ENCODE results near the gene PUS10. TPM values are rescaled to one million over a fixed set of nuclear protein-coding genes. Genes with fewer than 3 reads are reported as not detected.

PUS10 gene
- total and polyA plus RNA-seq, 2 of the 13 experiments (the other 11 are each of a cell fraction or from before 2014, with no cell fraction given): 41.4 to 44.3 TPM

DNA sequence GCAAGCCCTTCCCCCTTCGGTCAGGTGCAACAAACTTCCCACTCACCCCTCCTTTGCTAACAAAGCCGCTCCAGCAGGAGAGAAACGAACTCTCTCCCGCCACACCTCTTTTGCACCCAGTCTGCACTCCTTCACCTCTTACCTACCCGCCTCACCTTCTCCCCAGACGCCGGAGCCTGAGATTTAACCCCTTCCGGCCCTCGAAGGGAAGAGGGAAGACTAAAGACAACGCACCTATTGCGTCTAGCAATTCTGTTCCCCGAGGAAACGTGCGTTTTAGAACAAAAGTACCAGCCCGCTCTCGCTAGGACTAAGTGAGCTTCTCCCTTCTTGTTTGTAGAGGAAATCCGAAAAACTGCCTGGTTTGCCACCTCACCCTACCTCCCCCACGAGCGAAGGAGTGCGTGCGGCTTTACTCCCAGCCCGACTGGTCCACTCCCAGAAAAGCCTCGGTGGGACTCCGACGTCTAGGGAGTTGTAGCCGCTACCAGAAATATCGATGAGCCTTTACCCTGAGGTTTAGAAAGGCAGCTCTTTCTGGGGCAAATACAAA lies 976 bp downstream of the PUS10 start (continued):
- TF ChIP-seq POLR2AphosphoS2 (IDR thresholded peaks at IDR 0.05; ENCODE audit: low read depth, low read length) (no peak), ZNF792 (CRISPR knock-in tag; IDR thresholded peaks at IDR 0.05) (0 out of 2 replicates have a peak, but pooled peaks have one; percentile 16), ZNF510 (CRISPR knock-in tag; IDR thresholded peaks at IDR 0.05; ENCODE audit: low read depth) (peak; percentile 86), ZNF850 (CRISPR knock-in tag; conservative IDR thresholded peaks at IDR 0.05) (0 out of 2 replicates have a peak, but pooled peaks have one; percentile 31), RORA (CRISPR knock-in tag; IDR thresholded peaks at IDR 0.05) (no peak), TCF7L2 (IDR thresholded peaks at IDR 0.05; ENCODE audit: low read depth, low read length) (no peak), PAF1 (CRISPR knock-in tag; IDR thresholded peaks at IDR 0.05) (no peak), HNRNPH1 (optimal IDR thresholded peaks at IDR 0.05; ENCODE audit: low read depth, low read length) (peak; percentile 48), MLX (CRISPR knock-in tag; IDR thresholded peaks at IDR 0.05) (peak; percentile 13; the same call in 1 of the 2 replicates), ZNF687 (CRISPR knock-in tag; IDR thresholded peaks at IDR 0.05) (no peak), HDAC1 (CRISPR knock-in tag; IDR thresholded peaks at IDR 0.05) (peak; percentile 68), ZSCAN25 (CRISPR knock-in tag; IDR thresholded peaks at IDR 0.05) (peak; percentile 63), ZNF766 (CRISPR knock-in tag; IDR thresholded peaks at IDR 0.05; ENCODE audit: borderline replicate concordance) (no peak), ZEB1 (IDR thresholded peaks at IDR 0.05; ENCODE audit: insufficient replicate concordance, low read depth) (peak; percentile 92), ZSCAN9 (CRISPR knock-in tag; IDR thresholded peaks at IDR 0.05; ENCODE audit: borderline replicate concordance) (no peak), ZBTB25 (CRISPR knock-in tag; IDR thresholded peaks at IDR 0.05) (no peak; the same call in 1 of the 2 replicates)
- TF ChIP-seq, protein P1, sequence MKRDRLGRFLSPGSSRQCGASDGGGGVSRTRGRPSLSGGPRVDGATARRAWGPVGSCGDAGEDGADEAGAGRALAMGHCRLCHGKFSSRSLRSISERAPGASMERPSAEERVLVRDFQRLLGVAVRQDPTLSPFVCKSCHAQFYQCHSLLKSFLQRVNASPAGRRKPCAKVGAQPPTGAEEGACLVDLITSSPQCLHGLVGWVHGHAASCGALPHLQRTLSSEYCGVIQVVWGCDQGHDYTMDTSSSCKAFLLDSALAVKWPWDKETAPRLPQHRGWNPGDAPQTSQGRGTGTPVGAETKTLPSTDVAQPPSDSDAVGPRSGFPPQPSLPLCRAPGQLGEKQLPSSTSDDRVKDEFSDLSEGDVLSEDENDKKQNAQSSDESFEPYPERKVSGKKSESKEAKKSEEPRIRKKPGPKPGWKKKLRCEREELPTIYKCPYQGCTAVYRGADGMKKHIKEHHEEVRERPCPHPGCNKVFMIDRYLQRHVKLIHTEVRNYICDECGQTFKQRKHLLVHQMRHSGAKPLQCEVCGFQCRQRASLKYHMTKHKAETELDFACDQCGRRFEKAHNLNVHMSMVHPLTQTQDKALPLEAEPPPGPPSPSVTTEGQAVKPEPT (CRISPR knock-in tag; IDR thresholded peaks at IDR 0.05; ENCODE audit: low read depth): 0 out of 2 replicates have a peak, but pooled peaks have one; percentile 70
- TF ChIP-seq, protein P2, sequence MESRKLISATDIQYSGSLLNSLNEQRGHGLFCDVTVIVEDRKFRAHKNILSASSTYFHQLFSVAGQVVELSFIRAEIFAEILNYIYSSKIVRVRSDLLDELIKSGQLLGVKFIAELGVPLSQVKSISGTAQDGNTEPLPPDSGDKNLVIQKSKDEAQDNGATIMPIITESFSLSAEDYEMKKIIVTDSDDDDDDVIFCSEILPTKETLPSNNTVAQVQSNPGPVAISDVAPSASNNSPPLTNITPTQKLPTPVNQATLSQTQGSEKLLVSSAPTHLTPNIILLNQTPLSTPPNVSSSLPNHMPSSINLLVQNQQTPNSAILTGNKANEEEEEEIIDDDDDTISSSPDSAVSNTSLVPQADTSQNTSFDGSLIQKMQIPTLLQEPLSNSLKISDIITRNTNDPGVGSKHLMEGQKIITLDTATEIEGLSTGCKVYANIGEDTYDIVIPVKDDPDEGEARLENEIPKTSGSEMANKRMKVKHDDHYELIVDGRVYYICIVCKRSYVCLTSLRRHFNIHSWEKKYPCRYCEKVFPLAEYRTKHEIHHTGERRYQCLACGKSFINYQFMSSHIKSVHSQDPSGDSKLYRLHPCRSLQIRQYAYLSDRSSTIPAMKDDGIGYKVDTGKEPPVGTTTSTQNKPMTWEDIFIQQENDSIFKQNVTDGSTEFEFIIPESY (CRISPR knock-in tag; IDR thresholded peaks at IDR 0.05): no peak
- TF ChIP-seq, protein P3, sequence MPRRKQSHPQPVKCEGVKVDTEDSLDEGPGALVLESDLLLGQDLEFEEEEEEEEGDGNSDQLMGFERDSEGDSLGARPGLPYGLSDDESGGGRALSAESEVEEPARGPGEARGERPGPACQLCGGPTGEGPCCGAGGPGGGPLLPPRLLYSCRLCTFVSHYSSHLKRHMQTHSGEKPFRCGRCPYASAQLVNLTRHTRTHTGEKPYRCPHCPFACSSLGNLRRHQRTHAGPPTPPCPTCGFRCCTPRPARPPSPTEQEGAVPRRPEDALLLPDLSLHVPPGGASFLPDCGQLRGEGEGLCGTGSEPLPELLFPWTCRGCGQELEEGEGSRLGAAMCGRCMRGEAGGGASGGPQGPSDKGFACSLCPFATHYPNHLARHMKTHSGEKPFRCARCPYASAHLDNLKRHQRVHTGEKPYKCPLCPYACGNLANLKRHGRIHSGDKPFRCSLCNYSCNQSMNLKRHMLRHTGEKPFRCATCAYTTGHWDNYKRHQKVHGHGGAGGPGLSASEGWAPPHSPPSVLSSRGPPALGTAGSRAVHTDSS (CRISPR knock-in tag; conservative IDR thresholded peaks at IDR 0.05): no peak

All from HepG2 (cell line).